Kasumi-1 (cell line): ENCODE results near the gene SLC30A5.
"Not testable (repeated sequence)": the region's sequence is repeated elsewhere in the genome, so short reads cannot be mapped to it uniquely, and the experiment has no call there.

Experiments
- DNase-seq, 2 experiments: peaks; one replicate each; lab custom pipeline; 2025; lab: John Stamatoyannopoulos, UW

Gene SLC30A5

GRCh38 chr5:69105996-69106906, 12.4 kb downstream of the SLC30A5 start:
- peak; percentile 72 to 90 for DNase-seq

DNA sequence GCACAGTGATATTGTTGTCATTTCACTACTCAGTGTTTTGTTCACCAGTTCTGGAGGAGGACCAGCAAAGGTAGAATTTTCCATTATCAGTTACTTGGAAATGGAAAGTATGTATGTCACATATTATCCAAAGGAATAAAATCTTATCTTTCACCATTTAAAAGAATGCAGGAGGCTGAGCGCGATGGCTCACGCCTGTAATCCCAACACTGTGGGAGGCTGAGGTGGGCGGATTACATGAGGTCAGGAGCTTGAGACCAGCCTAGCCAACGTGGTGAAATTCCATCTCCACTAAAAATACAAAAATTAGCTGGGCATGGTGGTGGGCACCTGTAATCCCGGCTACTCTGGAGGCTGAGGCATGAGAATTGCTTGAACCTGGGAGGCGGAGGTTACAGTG, 14.6 kb downstream of the SLC30A5 start:
- not testable (repeated sequence) for DNase-seq

DNA sequence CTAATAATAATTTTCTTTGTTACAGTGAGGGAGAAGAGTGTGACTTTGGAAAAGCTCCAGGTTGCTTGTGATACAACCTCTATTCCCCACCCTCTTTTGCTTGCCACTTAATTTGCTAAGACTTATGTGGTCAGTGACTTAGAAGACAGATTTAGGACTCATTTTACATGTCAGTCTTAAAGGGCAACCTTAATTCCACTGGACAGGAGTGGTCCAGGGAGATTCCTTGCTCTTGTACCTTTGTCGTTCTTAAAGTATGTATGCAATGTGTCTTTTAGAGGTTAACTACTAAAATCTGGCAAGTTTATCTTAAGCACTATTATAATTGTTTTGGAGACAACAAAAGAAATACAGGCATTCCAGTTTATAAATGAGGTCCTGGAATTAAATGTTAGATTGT, 20.0 kb downstream of the SLC30A5 start:
- no peak for DNase-seq

DNA sequence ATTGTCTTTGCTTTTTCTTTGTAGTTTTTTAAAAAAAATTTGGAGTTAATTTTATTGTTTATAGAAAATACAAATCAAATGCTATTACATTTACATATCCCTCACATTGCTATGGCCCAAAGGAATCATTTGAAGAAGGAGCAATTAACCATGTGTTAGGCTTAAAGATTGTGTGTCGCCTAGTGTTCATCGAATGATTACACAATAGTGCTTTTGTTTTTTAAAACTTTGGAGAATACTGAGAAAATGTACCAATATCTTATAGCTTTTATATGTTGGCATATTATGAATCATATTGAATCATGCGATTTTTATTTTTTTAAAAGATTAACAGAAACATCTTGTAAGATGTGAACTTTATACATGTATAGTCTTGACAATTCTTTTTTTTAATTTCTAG, 21.7 kb downstream of the SLC30A5 start:
- DNase-seq, result no peak

DNA sequence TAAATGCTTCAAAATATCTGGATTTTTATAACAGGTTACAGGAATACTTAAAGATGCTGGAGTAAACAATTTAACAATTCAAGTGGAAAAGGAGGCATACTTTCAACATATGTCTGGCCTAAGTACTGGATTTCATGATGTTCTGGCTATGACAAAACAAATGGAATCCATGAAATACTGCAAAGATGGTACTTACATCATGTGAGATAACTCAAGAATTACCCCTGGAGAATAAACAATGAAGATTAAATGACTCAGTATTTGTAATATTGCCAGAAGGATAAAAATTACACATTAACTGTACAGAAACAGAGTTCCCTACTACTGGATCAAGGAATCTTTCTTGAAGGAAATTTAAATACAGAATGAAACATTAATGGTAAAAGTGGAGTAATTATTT, 35.6 kb downstream of the SLC30A5 start:
- no peak for DNase-seq

DNA sequence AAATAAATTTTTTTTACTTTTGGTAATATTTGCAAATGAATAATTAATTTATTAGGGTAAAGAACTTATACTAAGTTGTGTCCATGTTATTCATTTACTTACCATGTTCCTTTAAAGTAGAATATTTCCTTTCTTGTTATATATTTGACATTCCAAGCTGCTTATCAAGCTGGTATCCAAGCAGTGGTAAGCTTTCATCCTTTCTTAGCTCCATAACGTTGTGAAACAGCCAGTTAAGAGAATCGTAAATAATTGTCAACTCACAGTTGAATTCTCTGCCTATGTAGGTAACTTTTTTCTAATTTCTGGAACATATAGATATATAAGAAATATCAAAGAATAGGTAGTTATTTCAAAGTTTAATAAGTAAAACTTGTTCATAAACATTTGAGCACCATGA, 36.4 kb downstream of the SLC30A5 start:
- no peak for DNase-seq

DNA sequence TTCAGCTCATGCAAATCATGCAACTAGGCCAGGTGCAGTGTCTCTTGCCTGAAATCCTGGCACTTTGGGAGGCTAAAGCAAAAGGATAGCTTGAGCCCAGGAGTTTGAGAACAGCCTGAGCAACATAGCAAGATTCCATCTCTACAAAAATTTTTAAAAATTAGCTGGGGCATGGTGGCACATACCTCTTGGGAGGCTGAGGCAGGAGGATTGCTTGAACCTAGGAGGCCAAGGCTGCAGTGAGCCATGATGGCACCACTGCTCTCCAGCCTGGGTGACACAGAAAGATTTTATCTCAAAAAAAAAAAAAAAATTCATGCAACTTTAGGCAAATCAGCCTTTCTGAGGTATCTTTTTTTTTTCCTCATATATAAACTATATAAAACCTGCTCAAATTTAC, 37.5 kb downstream of the SLC30A5 start:
- DNase-seq, result no peak

DNA sequence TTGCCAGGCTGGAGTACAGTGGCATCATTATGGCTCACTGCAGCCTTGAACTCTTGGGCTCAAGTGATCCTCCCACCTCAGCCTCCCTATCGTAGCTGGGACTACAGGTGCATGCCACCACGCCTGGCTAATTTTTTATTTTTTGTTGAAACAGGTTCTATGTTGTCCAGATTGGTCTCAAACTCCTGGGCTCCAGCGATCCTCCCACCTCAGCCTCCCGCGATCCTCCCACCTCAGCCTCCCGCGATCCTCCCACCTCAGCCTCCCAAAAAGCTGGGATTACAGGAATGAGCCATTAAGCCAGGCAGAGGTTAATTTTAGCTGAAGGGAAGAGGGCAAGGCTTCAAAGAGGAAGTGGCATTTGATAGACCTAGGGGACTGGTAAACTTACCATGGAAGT, 40.3 kb downstream of the SLC30A5 start:
- DNase-seq, result no peak

DNA sequence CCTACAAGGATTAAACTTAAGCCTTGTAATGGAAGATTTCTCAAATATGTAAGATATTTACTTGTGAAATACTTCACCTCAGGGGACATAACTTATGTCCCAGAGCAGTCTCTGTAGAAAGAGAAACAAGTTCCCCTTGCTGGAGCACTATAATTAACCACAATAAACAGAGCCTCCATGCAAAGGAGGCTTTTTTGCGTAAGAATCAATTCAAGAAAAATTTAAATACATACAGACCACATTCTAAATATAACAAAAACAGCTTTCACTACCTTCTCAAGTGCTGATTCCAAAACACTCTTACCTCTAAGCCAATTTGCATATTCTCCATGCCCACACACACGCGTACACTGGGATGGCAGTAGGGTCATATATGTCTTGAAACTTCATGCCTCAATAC, 42.5 kb downstream of the SLC30A5 start:
- DNase-seq, result no peak

GRCh38 chr5:69137208-69137607, 43.4 kb downstream of the SLC30A5 start:
- not testable (repeated sequence) for DNase-seq

DNA sequence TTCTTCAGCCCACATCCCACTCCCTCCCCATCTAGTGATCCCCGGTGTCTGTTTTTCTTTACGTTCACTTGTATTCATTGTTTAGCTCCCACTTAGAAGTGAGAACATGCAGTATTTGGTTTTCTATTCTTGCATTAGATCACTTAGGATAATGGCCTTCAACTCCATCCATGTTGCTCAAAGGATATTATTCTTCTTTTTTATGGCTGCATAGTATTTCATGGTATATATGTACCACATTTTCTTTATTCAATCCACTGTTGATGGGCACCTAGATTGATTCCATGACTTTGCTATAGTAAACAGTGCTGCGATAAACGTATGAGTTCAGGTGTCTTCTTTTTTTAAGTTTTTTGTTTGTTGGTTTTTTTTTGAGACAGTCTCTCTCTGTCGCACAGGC, 44.0 kb downstream of the SLC30A5 start:
- no peak for DNase-seq

DNA sequence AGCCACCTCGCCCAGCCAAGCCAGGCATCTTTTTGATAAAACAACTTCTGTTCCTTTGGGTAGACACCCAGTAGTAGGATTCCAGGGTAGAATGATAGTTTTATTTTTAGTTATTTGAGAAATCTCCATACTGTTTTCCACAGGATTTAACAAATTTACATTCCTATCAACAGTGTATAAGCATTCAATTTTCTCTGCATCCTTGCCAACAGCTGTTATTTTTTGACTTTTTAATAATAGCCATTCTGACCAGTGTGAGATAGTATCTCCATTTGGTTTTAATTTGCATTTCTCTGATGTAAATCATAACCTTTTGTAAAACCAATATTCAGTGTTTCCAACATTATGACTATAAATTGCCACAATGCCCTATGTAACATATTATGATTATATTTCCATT, 45.0 kb downstream of the SLC30A5 start:
- no peak for DNase-seq

- DNase-seq, result not testable (repeated sequence)
Observed at GRCh38 chr5:69140239-69140638, 46.4 kb downstream of the SLC30A5 start.

DNA sequence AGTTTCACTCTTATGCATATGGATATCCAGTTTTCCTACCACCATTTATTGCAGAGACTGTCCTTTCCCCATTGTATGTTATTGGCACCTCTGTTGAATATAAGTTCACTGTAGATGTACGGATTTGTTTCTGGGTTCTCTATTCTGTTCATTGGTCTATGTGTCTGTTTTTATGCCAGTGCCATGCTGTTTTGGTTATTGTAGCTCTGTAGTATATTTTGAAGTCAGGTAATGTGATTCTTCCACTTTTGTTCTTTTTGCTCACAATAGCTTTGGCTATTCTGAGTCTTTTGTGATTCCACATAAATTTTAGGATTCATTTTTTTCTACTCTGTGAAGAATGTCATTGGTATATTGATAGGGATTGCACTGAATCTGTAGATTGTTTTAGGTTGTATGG, 47.0 kb downstream of the SLC30A5 start:
- no peak for DNase-seq

DNA sequence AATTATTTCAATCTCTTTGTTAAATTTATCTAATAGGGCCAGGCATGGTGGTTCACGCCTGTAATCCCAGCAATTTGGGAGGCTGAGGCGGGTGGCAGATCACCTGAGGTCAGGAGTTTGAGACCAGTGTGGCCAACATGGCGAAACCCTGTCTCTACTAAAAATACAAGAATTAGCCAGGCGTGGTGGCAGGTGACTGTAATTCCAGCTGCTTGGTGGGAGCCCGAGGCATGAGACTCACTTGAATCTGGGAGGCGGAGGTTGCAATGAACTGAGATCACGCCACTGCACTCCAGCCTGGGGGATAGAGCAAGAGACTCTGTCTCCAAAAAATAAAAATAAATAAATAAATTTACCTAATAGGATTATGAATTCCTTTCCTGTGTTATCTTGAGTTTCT, 54.8 kb downstream of the SLC30A5 start:
- DNase-seq, result not testable (repeated sequence)

DNA sequence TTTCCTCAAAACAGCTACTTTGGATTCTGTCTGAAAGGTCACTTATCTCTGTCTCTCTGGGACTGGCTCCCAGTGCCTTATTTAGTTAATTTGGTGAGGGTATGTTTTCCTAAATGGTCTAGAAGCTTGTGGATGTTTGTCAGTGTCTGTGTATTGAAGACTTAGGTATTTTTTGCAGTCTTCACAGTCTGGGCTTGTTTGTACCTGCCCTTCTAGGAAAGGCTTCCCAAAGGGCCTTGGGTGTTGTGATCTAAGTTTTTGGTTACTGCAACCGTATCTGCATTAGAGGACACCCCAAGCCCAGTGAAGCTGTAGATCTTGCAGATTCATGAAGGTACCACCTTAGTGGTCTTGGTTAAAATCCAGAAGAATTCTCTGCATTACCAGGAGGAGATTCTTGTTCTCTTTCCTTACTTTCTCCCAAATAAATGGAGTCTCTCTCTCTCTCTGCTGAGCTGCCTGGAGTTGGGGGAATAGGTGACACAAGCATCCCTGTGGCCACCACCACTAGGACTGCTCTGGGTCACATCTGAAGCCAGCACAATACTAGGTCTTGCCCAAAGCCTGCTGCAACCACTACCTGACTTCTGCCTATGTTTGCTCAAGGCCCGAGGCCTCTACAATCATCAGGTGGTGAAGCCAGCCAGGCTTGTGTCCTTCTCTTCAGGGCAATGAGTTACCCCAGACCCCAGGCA, 55.3 kb downstream of the SLC30A5 start:
- no peak for DNase-seq

DNA sequence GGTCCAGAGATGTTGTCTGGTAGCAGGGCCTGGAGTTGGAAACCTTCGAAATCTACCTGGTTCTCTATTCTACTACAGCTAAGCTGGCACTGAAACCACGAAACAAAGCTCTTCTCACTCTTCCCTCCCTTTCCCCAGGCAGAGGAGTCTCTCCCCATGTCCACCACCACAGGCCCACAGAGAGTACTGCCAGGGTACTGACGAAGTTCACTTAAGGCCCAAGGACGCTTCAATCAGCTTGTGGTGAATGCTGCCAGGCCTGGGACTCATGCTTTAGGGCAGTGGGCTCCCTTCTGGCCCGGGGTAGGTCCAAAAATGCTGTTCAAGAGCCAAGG, 55.8 kb downstream of the SLC30A5 start:
- DNase-seq, result no peak

GRCh38 chr5:69152731-69153130, 58.9 kb downstream of the SLC30A5 start:
- peak; percentile 85 to 86 for DNase-seq

DNA sequence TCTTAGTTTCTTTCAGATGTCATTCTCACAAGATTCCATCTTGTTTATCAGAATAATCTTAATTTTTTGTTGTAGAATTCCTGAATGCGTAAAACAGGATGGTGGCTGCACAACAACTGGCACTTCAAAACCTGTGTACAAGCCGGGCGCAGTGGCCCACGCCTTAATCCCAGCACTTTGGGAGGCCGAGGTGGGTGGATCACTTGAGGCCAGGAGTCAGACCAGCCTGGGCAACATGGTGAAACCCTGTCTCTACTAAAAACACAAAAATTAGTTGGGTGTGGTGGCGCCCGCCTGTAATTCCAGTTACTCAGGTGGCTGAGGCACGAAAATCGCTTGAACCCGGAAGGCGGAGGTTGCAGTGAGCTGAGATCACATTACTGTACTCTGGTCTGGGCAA, 62.6 kb downstream of the SLC30A5 start:
- no peak for DNase-seq

DNA sequence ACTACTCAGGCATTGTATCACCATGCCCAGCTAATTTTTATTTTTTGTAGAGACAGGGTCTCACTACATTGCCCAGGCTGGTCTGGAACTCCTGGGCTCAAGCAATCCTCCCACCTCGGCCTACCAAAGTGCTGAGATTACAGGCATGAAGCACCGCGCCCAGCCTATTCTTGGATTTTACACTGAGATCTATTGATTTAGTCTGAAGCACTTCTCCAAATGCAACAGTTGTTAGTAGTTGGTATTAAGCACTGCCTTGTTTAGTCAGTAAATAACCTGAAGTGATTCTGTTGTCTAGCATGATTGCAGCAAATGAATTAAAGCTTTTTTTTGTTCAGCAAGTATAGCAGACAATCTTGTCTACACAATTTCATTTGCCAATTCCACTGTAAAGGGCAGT, 64.2 kb downstream of the SLC30A5 start:
- DNase-seq, result no peak

- DNase-seq, result no peak
Observed at GRCh38 chr5:69160651-69161050, 66.8 kb downstream of the SLC30A5 start.

DNA sequence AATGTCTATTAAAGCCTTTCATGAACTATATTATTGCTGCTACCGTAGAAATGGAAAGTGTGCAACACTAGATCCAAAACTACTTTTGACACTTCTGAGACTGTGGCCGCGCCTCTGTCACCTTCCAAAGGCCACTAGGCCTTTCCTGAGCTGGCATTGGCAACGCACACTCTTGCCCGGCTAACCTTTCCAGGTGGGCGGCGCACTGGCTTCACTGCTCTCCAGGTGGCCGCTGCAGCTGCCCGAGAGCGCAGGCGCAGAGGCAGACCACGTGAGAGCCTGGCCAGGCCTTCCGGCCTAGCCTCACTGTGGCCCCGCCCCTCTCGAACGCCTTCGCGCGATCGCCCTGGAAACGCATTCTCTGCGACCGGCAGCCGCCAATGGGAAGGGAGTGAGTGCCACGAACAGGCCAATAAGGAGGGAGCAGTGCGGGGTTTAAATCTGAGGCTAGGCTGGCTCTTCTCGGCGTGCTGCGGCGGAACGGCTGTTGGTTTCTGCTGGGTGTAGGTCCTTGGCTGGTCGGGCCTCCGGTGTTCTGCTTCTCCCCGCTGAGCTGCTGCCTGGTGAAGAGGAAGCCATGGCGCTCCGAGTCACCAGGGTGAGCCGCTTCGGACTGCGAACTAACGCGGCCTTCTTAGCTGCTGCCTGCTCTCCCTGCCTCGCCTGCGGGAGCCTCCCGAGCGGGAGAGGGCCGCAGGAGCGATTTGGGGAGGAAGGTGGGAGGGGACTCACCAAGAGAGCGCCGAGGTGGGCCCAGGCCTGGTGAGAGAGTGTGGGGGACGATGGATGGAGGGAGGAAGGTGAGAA, 73.1 kb downstream of the SLC30A5 start, which contains the start of gene CCNB1:
TSS of gene CCNB1 (plus strand) at position 465 of the 807 bp plus-strand sequence. CDS start at position 578, 113 bp downstream.
- DNase-seq, result peak; percentile 98 to 99

GRCh38 chr5:69167493-69167855, 73.7 kb downstream of the SLC30A5 start:
- peak in 1 of 2 experiments; percentile 16 for DNase-seq
